ENCODE measurements around the gene PLEKHA4. TPM values are rescaled to one million over a fixed set of nuclear protein-coding genes. Genes with fewer than 3 reads are reported as not detected.

Gene PLEKHA4
- total RNA-seq, 1 experiment from 2014 or later: 20.7 TPM

- intact Hi-C loops (cut with micrococcal nuclease; ENCODE audit: unreplicated experiment): loop anchor here (10.0 kb wide), 1 partner anchor 90 kb away; the partner anchor contains the start of gene FTL
- H3K27me3 ChIP-seq (replicated peaks; ENCODE audit: insufficient read depth, low read depth, low read length, poor library complexity): no peaks in the 10 kb centered on the region
- DNase-seq (ENCODE audit: low spot score): no peak
- no peaks in the 10 kb centered on the region for H3K9me3 ChIP-seq (ENCODE audit: low read depth, low read length, poor library complexity, severe bottlenecking)
- TF ChIP-seq CTCF (conservative IDR thresholded peaks at IDR 0.05; ENCODE audit: low read depth, low read length) (no peak), EZH2 (IDR thresholded peaks at IDR 0.05; ENCODE audit: borderline replicate concordance, low read depth, low read length, poor library complexity, severe bottlenecking) (no peak)
- H3K4me1 ChIP-seq (ENCODE audit: insufficient read depth, low read length, poor library complexity, severe bottlenecking): peaks cover 30% of the 10 kb centered on the region
- ChIA-PET CTCF (no interaction called here), POLR2A (ENCODE audit: low non-redundant PET) (interaction anchor here (0.7 kb wide), 1 partner anchor 25 kb away, joined by 7 read pairs; the partner anchor contains the start of gene NUCB1)
- no TSS peak for BruUV-seq (replicated peaks)
- peak overlapping the region; percentile 91 for H3K4me3 ChIP-seq (ENCODE audit: low read depth, low read length, poor library complexity, severe bottlenecking)
- H3K36me3 ChIP-seq (ENCODE audit: insufficient read depth, low read length, poor library complexity, severe bottlenecking): peaks cover 32% of the 10 kb centered on the region
- H3K27ac ChIP-seq (ENCODE audit: low read depth, low read length, poor library complexity, severe bottlenecking): peak overlapping the region; percentile 99
These were observed 6.1 kb upstream of the PLEKHA4 start for GRCh38 chr19:48874303-48875135.

- peak overlapping the region; percentile 99 for H3K27ac ChIP-seq (ENCODE audit: low read depth, low read length, poor library complexity, severe bottlenecking)
- CTCF ChIA-PET: no interaction called here
- BruUV-seq (replicated peaks): no TSS peak
- no peaks in the 10 kb centered on the region for H3K9me3 ChIP-seq (ENCODE audit: low read depth, low read length, poor library complexity, severe bottlenecking)
- intact Hi-C loops (cut with micrococcal nuclease; ENCODE audit: unreplicated experiment): loop anchor here (10.0 kb wide), 1 partner anchor 91 kb away; the partner anchor contains the start of gene FTL
- POLR2A ChIA-PET (ENCODE audit: low non-redundant PET): no interaction called here
- DNase-seq (ENCODE audit: low spot score): no peak
- peak overlapping the region; percentile 91 for H3K4me3 ChIP-seq (ENCODE audit: low read depth, low read length, poor library complexity, severe bottlenecking)
- peaks cover 33% of the 10 kb centered on the region for H3K4me1 ChIP-seq (ENCODE audit: insufficient read depth, low read length, poor library complexity, severe bottlenecking)
- peaks cover 32% of the 10 kb centered on the region for H3K36me3 ChIP-seq (ENCODE audit: insufficient read depth, low read length, poor library complexity, severe bottlenecking)
- TF ChIP-seq CTCF (conservative IDR thresholded peaks at IDR 0.05; ENCODE audit: low read depth, low read length): no peak
- TF ChIP-seq EZH2 (IDR thresholded peaks at IDR 0.05; ENCODE audit: borderline replicate concordance, low read depth, low read length, poor library complexity, severe bottlenecking): no peak
- no peaks in the 10 kb centered on the region for H3K27me3 ChIP-seq (replicated peaks; ENCODE audit: insufficient read depth, low read depth, low read length, poor library complexity)
These were observed 5.3 kb upstream of the PLEKHA4 start for GRCh38 chr19:48873476-48874302.

GRCh38 chr19:48872884-48873475 is 4.6 kb upstream of the PLEKHA4 start:
- peak; percentile 96 for DNase-seq (ENCODE audit: low spot score)
- H3K4me1 ChIP-seq (ENCODE audit: insufficient read depth, low read length, poor library complexity, severe bottlenecking): peaks cover 40% of the 10 kb centered on the region
- POLR2A ChIA-PET (ENCODE audit: low non-redundant PET): no interaction called here
- peak overlapping the region; percentile 99 for H3K27ac ChIP-seq (ENCODE audit: low read depth, low read length, poor library complexity, severe bottlenecking)
- peak overlapping the region; percentile 91 for H3K4me3 ChIP-seq (ENCODE audit: low read depth, low read length, poor library complexity, severe bottlenecking)
- no TSS peak for BruUV-seq (replicated peaks)
- peaks cover 32% of the 10 kb centered on the region for H3K36me3 ChIP-seq (ENCODE audit: insufficient read depth, low read length, poor library complexity, severe bottlenecking)
- H3K27me3 ChIP-seq (replicated peaks; ENCODE audit: insufficient read depth, low read depth, low read length, poor library complexity): no peaks in the 10 kb centered on the region
- intact Hi-C loops (cut with micrococcal nuclease; ENCODE audit: unreplicated experiment): loop anchor here (10.0 kb wide), 1 partner anchor 92 kb away; the partner anchor contains the start of gene FTL
- CTCF ChIA-PET: no interaction called here
- no peaks in the 10 kb centered on the region for H3K9me3 ChIP-seq (ENCODE audit: low read depth, low read length, poor library complexity, severe bottlenecking)
- no peak for TF ChIP-seq CTCF (conservative IDR thresholded peaks at IDR 0.05; ENCODE audit: low read depth, low read length)
- no peak for TF ChIP-seq EZH2 (IDR thresholded peaks at IDR 0.05; ENCODE audit: borderline replicate concordance, low read depth, low read length, poor library complexity, severe bottlenecking)
